Ishikawa (cell line): ENCODE results near the gene PCK1.

Experiments
- CREB1 ChIP-seq: IDR thresholded peaks from 2 replicates; pipeline ENCODE4 v1.6.1; 2012; ENCODE audit warnings: low read depth
- EGR1 ChIP-seq: IDR thresholded peaks from 2 replicates; pipeline ENCODE4 v1.6.1; 2012
- EP300 ChIP-seq: IDR thresholded peaks from 2 replicates; pipeline ENCODE4 v1.6.1; 2012; ENCODE audit warnings: borderline replicate concordance
- RAD21 ChIP-seq: IDR thresholded peaks from 2 replicates; pipeline ENCODE4 v1.6.1; 2012; ENCODE audit warnings: low read depth
- TAF1 ChIP-seq: IDR thresholded peaks from 2 replicates; pipeline ENCODE4 v1.6.1; 2012; ENCODE audit warnings: low read depth, mild to moderate bottlenecking
- TF ChIP-seq, protein P1 (sequence below): IDR thresholded peaks from 2 replicates; pipeline ENCODE4 v1.6.1; 2012; ENCODE audit warnings: low read depth, mild to moderate bottlenecking
- TF ChIP-seq, protein P2 (sequence below): IDR thresholded peaks from 2 replicates; pipeline ENCODE4 v1.6.1; 2012

DNA sequence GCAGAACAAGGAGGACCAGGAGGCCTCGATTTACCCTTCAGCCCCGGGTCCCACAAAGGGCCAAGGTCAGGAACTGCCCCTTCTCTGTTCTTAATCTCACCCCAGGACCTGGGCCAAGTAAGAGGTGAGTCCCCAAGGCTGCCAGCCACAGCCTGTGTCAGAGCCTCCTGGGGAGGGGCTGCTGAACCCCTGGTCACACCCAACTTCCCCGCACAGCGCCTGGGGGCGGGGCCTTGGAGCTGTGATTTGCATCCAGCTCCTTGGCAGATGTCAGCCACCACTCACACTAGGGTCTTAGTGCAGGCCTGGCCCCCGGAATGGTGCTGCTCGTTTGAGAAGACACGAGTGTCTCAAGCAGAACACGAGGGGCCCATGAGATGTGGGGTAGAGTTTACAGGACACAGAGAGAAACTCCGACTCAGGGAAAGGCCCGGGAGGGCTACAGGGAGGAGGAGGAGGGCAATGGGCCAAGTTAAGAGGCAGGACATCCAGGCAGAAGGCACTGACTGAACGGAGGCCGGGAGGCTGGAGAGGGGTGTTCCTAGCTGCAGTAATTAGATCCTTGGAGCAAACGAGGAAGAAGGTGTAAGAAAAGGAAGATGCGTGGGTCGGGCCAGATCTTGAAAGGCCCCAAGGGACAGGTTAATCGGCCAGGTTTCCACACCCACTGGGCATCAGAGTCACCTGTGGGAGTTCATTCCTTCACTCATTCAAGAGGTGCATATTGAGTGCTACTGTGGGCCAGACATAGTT, 32.4 kb downstream of the PCK1 start:
- TF ChIP-seq EGR1 (no peak), RAD21 (no peak), EP300 (no peak), CREB1 (no peak), TAF1 (no peak)
- TF ChIP-seq, protein P1, sequence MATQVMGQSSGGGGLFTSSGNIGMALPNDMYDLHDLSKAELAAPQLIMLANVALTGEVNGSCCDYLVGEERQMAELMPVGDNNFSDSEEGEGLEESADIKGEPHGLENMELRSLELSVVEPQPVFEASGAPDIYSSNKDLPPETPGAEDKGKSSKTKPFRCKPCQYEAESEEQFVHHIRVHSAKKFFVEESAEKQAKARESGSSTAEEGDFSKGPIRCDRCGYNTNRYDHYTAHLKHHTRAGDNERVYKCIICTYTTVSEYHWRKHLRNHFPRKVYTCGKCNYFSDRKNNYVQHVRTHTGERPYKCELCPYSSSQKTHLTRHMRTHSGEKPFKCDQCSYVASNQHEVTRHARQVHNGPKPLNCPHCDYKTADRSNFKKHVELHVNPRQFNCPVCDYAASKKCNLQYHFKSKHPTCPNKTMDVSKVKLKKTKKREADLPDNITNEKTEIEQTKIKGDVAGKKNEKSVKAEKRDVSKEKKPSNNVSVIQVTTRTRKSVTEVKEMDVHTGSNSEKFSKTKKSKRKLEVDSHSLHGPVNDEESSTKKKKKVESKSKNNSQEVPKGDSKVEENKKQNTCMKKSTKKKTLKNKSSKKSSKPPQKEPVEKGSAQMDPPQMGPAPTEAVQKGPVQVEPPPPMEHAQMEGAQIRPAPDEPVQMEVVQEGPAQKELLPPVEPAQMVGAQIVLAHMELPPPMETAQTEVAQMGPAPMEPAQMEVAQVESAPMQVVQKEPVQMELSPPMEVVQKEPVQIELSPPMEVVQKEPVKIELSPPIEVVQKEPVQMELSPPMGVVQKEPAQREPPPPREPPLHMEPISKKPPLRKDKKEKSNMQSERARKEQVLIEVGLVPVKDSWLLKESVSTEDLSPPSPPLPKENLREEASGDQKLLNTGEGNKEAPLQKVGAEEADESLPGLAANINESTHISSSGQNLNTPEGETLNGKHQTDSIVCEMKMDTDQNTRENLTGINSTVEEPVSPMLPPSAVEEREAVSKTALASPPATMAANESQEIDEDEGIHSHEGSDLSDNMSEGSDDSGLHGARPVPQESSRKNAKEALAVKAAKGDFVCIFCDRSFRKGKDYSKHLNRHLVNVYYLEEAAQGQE: no peak
- TF ChIP-seq, protein P2, sequence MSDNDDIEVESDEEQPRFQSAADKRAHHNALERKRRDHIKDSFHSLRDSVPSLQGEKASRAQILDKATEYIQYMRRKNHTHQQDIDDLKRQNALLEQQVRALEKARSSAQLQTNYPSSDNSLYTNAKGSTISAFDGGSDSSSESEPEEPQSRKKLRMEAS: no peak
